GM19193 (cell line): Measurements from ENCODE around the gene WSCD1.

ENCODE experiments used
- POLR2A ChIP-seq: IDR thresholded peaks from 4 replicates; pipeline ENCODE4 v1.6.1; 2011; ENCODE audit not compliant: insufficient read depth, insufficient read length; ENCODE audit errors: extremely low read depth

Gene WSCD1

DNA sequence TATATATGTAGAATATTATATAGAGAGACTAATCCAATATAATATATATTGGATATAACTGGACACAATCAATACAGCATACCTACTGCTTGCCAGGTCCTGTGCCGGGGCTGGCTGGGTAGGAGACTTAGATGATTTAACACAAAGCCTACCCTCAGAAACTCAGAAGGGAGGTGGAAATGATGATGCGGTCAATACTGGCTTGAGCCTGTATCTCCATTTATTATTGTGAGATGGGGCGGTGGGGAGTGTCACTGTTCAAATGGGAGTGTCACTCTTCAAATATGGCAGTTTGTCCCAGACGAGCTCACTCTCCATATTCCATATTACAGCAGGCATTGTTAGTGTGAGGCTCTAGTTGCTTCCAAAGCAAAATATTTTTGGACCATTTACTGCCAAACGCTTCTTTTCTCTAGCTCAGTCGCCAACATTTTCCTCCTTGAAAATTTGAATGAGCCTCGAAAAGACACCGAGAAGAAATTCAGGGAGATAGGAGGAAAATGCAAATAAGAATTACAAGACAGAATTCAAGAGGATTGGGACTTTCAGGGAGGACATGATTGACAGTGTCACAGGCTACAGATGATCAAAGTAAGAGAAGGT, 70.7 kb downstream of the WSCD1 start:
- no peak for TF ChIP-seq POLR2A

DNA sequence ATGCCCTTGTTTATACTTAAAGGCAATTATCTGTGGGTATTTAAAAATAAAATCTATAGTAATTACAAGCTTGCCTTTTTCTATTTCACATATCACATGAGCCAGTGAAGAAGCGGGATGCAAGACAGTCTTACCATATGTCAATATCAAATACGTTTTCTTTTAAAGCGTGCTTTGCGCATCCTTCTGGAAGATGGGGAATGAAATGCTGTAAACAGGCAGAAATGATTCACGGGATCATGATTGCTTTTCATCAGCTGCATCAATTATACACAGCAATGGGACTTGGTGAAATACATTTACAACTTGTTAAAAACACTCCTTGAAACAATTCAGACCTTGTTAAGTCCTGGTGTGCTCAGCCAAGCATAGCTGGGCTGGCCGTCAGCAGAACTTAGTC, 72.5 kb downstream of the WSCD1 start:
- TF ChIP-seq POLR2A: no peak

DNA sequence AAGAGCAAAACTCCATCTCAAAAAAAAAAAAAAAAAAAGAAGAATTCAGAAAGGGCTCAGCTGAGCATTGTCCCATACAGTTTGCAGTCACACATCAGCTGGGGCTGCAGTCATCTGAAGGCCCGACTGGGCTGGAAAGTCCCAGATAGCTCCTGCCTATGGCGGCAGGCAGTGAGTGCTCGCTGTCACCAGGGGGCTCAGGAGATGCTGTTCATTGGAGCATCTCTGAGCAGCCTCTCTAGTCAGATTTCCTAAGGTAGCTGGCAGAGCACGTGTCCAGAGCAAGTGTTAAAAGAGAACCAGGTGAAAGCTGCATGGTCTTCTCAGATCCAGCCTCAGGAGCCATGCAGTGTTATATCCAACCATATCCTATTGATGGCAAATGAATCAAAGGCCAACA, 75.8 kb downstream of the WSCD1 start:
- TF ChIP-seq POLR2A: no peak

DNA sequence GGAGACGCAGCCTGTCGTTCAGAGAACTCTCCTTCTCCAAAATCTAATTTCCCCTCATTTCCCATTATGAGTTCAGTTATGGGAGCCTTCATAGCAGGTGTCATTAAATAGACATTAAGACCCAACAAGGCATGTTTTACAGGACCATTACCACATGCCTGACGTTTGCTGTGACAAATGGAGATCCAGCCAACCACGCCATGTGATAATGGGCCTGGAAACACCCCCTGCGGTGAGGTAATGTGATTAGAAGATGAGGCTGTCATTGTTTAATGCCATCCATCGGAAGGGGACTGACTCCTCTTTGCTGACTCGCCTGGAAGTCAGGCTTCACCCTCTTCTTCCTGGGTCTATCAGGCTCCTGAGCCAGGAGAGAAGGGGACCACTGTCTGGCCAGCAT, 76.9 kb downstream of the WSCD1 start:
- no peak for TF ChIP-seq POLR2A

DNA sequence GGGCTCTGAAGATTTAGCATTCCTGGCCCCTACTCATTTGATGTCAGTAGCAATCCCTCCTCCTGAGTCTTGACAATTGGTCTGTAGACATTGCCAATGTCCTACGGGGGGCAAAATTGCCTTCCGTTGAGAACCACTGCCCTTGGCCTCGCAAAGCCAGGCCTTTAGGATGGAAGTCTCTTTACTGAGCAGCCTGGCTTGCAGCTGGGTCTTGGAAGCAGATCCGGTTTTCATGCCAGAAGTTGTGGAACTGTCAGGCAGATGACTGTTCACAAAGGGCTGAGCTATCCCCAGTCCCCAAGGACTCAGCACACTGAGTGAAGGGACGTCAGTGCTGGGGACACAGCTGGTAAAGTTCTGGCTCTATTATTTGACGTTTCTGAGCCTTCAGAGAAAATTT, 83.2 kb downstream of the WSCD1 start:
- TF ChIP-seq POLR2A: no peak

DNA sequence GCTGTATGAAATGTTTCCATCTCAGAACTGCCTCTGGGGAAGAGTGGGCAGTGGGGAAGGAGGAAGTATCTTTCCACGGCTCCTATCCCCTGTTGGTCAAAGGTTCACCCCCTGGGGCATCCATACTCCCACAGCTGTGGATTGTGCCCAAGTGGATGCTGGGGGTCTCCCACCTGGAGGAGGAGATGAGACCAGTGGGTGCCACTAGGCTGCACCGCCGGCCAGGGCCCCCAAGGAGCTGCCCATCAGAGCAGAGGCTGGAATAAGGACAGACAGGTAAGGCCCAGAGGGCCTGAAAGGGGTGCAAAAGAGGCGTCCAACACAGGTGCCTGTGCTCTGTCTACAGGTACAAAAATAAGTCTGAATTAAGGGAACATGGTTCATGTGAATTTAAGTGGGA, 87.5 kb downstream of the WSCD1 start:
- no peak for TF ChIP-seq POLR2A

DNA sequence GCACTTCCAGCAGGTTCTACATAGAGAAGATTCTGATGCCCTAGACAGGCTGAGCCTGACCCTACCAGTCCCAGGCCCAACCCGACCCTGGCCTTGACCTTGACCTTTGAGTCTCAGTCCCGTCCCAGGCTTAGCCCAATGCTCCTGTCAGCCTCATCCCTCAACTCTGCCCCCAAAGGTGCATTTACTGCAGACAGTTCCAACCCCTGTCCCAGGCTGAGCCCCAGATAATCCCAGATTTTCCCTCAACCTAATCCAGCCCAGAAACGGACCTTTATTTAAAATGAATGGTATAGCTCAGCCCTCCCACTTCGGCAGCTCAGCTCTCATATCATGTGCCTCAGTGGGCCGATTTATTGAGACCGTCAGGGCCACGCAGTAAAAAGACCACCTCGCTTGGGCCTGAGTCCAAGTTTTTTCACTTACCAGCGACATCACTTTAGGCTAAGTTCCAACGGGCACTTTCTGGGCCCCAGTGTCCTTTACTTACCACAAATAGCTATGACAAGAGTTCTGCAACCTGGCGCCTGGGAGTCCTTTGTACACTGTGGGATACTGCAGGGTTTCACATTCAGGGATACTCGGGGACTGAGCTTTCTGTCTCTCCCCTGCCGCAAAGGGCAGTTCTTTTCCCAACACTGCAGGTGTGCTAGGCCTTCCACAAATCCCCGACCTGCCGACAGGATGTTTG, 89.5 kb downstream of the WSCD1 start:
- TF ChIP-seq POLR2A: no peak

DNA sequence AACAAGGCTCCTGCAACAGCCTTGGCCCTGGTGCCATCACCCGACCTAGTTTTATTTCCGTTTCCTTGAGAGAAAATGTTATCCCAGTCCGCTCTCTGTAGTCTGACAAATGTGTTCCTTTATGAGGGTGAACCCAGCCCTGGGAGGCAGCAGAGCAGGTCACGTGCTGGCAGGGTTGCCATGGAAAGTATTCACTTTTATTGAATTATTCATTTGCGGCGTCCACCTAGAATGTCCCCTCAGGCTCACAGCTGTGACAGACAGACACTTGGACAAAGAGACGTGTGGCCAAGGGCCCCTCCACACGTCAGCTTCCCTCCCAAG, 90.0 kb downstream of the WSCD1 start:
- no peak for TF ChIP-seq POLR2A

DNA sequence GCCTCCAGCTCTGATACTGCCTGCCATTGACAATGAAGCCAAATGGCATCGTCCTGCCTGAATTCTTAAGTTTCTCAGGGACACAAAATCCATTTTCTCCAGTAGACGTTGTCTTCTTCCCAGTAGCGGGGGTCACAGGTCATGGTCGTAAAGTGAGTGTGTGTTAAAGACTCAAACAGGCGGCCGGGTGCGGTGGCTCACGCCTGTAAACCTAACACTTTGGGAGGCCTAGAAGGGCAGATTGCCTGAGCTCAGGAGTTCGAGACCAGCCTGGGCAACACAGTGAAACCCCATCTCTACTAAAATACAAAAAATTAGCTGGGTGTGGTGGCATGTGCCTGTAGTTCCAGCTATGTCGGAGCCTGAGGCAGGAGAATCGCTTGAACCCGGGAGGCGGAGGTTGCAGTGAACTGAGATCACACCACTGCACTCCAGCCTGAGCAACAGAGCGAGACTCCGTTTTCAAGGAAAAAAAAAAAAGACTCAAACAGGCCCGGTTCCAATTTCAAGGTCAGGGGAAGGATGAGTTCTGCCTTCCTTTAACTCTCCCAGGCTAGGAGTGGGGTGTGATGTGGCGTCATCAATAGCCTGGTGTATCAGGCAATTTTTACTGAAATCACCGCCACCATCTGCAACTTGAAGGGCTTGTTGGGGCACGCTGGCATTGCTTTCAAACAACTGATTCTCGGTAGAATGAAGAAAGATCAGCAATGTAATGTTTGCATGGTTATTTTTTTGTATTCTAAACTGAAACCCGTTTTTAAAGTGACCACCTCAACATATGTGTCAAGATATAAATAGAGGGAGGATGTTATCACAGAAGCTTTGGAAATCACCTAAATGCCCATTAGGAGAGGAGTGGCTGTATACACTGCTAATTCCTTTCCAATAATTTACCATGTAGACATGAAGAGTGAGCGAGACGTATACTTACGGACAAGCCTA, 91.0 kb downstream of the WSCD1 start:
- TF ChIP-seq POLR2A: no peak

DNA sequence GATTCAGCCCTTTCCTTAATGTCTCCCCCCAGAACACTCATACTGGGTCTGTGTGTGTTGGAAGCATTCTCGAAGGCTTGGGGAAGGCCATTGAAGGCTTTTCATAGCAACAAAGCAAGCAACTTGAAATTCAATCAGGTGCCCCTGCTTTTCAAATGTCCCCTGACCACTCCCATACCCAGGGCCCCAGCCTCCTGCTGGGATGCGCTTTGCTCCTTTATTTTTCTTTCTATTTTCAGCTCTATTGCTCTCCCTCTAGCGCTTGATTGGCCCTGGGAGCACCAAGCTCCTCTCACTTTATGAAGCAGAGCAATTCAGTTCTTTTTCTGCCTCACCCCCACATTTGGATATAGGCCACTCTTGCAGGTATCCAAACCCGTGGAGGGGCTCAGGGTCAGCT, 92.0 kb downstream of the WSCD1 start:
- TF ChIP-seq POLR2A: no peak

DNA sequence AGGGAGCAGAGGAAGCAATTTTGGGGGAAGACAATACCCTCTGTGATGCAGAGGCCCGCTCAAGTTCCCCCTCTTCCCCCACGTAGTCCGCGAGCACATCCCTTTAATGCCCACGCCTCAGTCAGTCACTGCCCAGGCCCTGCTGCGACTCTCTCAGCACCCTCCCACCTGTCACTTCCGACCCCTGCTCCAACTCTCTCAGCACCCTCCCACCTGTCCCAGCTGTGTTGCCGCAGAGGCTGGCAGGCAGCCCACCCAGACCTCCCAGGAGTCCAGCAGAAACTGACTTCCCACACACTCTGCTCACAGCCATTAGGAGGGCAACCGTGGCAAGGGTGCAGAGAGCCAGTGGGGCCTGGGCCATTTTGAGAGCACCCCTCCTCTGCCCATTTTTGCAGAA, 92.7 kb downstream of the WSCD1 start:
- no peak for TF ChIP-seq POLR2A

DNA sequence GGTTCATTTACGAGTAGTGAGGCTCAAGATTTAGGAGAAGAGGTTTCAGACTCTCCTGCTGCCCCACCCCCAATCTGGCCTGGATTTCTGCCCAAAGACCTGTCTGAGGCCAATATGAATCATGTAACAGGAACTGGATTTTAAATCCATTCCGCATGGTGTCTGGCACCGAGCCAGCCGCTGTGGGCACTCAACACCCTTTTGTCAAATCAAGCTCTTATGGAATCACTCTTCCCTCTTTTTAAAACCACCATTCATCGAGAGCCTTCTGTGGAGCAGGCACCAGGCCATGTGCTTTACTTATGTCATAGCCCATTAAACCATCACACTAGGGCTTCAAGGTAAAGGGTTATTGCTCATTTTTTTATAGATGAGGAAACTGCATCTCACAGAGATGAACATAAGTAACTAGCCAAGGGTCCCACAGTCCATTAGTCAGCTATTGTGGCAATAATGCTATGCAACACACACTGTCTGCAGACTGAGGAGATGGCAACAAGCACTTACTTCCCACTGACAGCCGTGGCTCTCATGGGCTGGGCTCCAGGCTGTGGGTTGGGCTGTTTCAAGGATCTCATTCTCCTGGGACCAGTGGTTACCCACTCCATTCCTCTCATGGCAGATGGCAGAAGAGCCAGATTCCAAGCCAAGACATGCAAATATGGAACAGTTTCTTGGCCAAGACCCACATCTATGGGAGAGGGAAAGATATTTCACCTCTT, 93.6 kb downstream of the WSCD1 start:
- TF ChIP-seq POLR2A: no peak

DNA sequence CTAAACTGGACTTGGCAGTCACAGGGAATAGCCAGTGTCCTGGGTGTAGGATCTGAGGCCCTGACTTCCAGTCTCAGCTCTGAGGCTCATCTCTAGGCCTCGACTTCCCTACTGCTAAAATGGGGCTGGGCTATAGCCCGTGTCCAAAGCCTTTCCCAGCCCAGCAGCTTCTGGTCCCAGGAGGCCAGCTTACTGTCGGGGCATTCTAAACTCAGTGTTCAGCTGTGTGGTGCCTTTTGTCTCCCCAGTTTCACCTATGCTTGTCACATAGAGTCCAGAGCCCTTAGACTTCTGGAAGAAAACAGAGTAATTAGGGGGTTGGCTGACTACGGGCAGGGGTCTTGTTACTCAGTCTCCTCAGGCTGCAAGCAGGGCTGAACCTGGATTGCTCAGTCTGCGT, 94.8 kb downstream of the WSCD1 start:
- TF ChIP-seq POLR2A: no peak

DNA sequence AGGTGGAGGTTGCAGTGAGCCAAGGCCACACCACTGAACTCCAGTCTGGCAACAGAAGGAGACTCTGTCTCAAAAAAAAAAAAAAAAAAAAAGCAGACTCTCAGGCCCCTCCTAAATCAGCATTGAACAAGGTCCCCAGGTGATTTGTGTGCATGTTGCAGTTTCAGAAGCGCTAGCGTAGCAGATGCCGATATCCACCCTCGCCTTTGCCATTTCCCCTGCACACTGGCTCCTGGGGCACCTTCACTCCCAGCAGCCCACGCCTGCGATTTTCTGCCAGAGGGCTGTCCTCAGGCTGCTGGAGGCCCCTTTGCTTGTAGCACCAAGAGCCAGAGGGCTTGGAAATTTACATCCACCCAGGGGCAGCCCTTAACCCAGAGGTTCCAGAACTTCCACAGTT, 95.6 kb downstream of the WSCD1 start:
- TF ChIP-seq POLR2A: no peak

DNA sequence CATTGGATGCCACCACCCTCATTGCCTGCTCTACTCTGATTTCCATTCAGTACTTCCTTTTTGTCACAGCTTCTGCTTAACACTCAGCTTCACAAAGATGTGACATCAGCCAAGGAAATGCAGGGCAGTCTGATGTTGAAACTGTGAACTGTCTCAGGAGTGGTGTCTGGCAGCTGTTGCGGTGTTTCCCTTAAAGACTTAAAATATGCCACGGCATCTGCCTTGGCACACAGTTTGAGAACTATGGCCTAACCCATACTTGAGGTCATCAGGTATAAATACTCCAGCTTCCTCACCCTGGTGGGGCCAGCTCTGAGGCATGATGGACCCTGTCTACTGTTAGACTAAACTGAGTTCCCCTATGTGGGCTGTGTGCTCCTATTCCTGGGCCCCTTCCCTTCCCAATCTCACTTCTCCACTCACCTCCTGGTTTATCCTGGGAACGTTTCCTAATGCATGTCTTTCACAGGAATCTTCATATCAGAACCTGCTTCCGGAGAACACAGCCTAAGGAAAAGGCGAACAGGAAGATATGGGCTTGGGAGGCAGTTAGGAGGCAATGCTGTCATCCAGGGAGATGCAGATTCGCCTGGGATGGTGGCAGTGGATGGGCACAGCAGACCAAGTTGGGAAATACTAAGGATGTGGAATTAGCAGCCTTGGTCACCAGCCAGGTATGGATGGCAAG, 96.5 kb downstream of the WSCD1 start:
- no peak for TF ChIP-seq POLR2A
